GM21367 (cell line): Measurements from ENCODE around the gene STK24.

Experiments used
- ATAC-seq: cut with Tn5 transposase; IDR thresholded peaks from one replicate; pipeline ENCODE4 v1.9.1; 2021; ENCODE audit not compliant: unreplicated experiment

The STK24 gene

DNA sequence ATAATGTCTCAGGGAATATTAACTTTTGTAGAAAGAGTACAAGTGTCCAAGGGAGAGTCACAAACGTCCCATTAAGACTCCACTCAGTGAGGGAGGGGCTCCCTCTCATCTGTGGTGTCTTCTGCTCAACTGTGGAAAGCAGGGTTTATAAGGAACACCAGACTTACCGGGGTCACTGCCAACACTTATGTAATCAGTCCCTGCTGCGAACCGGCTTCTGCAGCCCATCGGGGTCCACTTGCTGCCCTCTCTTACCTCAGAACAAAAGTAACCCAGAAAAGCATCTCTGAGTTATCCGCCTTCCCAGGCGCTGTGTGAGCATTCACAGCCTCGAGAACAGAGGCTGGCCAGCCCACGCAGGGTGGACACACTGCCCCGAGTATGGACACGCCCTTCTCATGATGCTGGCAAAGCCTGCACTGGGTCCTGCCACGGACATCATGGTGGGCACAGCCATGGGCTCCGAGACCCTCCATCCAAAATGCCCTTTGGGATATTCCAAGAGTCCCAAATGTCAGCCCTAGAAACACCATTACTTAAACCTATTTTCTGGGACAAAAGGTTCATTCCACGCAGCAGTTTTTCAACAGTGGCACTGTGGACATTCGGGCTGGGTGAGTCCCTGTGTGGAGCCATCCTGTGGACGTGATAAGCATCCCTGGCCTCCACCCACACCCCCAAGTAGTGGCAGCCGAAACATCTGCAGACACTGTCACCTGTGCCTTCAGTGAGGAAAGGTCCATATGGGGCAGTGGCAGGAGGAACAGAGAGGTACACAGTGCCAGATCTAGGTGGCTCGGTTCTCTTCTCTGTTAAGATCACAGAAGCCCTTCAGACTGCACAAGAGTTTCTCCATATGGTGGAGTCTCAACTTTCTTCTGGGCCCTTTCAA is 63.9 kb downstream of the STK24 start:
- no peak for ATAC-seq

DNA sequence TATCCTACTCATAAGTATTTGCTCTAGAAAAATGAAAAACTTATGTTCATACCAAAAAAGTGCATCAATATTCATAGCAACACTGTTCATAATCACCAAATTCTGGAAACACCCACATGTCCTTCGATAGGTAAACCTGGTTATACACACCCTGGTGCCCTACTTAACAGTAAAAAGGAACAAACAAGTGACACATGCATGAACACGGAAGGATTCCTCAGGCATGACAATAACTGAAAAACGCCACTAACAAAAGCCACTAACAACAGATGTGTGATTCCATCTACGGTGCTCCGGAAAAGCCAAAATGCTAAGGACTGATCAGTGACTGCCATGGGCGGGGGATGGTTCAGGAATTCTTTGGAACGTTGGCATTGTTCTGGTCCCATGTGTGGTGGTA is 65.5 kb downstream of the STK24 start:
- no peak for ATAC-seq

DNA sequence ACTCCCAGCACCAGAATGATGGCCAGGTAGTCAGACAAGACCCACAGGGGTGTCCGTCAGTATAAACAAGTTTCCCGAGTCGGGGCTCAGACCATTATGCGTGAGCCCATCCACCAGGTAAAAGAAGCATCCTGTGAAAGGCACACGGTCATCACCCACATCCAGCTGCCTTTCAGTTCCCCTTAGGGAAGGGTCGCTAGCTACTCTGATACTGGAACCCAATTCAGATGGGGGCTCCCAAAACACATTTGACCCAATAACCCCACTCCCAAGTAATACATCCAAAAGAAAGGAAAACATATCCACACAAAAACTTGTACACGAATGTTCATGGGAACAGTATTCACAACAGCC is 66.8 kb downstream of the STK24 start:
- no peak for ATAC-seq

DNA sequence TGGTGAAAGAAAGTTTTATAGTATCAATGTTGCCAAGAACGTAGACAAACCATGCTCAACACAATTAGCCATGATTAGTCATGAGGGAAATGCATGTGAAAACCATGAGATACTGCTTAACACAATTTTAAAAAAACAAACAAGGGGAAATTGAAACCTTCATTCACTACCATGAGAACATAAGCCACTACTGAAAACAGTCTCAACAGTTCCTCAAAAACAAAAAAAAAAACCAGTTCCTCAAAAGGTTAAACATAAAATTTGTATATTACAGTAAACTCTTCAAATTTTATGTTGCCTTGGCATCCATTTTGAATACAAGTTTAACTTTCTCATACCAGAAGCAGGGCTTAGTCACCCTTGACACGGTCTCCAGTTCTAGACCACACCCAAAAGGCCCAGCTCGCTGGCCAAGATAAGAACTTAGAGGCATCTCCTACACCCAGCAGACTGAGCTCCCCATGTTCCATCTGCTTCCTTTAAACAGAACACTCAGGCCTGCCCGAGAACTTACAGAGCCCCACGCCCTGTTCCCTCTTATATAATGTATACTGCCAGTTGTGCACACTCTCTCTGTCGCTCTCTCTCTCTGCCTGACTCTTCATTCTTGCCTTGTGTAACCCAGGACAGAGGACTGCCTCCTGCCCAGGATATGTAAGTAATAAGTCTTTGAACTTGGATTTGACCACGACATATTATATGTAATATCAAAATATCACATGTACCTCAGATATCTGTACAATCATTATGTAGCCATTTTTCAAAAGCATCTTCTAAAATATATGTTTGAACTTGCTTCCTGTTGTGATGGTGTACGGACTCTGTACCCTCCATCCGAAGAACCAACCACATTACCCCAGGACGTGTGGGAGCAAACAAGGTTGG is 67.4 kb downstream of the STK24 start:
- ATAC-seq, result peak; percentile 49

DNA sequence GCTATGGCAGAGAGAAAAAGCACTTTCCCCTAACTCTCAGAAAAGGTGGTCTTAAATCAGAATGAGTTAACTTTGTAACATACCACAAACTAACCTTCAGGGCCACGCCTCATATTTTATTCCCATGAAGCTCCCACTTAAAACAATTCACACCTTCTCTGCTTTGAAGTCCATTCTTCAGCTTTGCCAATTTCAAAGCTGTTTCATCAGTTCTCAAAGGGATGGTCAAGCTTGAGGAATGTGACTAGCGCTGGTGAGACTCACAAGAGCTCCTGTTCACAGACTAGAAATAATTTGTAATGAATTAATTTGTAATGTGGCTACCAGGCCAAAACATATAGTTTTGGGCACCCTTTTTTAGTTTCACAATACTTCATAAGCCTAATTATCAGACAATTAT is 68.2 kb downstream of the STK24 start:
- ATAC-seq, result no peak

DNA sequence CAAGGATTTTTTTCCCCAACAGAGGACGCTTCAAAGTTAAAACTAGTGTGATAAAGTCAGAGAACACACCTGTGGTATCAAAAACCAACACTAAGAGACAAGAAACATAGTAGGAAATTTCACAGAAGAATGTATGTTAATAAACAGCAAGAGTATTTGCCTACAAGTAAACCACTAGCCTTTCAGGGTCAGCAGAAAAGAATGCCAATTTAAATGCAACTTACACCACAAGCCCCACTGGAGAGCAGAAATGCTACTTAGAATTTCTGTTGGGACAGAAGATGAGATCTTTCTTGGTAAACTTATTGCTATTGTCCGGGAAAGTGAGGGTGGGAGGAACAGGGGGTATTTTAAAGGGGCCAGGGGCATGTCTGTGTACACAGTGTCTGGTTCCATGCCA is 68.6 kb downstream of the STK24 start:
- no peak for ATAC-seq

DNA sequence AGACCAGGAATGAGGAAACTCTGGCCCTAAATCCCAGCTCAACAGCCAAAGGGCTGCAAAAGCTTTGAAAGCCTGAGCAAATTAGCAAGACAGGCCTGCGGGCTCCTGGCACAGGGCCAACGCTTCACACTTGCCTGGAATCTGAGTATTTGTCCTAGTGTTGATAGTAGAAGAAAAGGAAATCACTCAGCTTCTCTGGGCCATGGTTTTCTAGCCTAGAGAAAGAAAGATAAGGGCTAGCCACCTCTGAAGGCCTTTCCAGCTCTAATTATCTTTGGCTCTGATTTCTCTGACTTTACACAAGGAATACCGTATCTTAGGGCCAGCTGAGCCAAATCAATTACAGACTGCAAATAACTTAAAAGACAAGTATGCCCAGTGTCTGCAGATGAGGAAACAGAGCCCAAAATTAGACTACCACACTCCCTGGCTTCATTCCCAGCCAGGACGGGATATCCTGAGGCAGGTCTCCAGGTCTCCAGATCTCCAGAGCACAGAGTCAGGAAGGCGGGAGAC is 69.6 kb downstream of the STK24 start:
- ATAC-seq, result no peak

DNA sequence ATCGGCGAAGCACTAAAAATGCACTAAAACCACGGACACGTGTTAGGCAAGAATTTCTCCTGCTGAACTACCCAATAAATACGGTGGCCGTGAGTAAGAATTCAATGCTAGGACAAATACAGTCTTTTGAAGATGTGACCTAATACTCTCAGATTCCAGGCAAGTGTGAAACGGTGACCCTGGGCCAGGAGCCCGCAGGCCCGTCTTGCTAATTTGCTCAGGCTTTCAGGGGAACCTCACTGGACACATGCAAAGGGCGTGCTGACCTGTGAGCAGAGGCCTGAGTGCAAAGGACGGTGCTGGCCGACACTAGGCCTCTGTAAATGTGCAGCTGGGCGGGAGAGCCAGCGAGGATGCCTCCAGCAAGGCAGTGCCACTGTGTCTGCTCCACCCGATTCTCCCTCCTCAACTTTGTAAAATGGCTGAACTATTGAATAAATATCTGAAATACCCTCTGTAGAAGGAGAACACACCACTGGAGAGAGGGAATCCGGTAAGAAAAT is 70.1 kb downstream of the STK24 start:
- no peak for ATAC-seq

DNA sequence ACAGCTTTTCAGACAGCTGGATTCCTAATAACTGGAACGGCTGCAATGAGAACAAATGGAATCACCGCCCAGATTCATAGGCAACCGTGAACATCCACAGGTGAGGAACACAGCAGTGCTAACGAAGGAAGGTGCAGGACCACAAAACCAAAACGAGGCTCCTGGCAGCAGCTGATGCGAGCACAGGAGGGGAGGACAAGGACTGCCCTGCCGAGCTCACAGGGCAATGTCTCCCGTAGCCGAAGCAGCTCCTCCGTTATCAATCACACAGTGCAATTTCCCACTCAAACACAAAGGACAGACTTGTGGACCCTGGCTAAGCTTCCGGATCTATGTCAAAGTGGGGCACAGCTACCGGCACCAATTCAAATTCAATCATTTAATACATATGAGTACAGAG is 70.6 kb downstream of the STK24 start:
- no peak for ATAC-seq

DNA sequence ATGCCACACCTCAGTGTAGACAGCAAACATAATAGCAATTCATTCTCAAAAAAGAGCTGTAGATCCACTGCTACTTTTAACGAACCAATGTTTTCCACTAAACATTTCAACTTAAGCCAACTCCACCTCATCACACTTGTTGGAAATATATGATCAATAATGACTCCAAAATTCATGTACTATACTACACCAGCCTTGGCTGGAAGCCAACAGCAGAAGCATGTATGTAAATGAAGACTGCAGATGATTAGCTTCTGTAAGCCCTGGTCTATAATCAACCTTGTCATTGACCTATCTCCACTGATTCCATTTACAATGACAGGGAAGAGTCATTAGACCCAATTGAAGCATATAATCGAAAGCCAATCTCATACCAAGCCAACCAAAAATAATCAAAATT is 71.7 kb downstream of the STK24 start:
- no peak for ATAC-seq

DNA sequence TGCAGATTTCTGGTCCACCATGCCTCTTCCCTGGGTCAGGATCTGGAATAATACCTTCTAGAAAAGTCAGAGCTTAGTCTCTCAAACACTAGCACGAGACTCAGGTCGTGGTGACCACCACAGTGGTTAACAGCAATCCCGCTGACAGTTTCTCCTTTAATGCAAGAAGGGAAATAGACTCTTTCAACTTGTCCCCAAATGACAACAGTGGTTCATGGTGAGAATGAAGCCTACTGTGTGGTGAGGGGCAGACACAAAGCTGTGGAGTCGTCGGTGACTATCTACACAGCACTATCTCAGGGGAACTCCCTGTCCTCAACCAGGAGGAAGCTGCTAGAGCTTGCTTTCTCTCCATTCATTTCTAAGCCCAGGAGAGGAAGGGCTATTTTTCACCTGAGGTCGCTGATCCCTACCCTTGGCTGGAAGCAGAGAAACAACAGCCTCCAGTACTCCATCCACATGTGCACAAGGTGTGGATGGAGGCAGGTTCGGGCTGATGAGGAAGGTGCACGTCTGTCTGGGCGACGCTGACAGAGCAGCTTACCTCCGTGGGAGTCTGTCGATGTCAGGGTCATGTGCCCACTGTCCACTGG is 72.4 kb downstream of the STK24 start:
- ATAC-seq, result peak; percentile 44

DNA sequence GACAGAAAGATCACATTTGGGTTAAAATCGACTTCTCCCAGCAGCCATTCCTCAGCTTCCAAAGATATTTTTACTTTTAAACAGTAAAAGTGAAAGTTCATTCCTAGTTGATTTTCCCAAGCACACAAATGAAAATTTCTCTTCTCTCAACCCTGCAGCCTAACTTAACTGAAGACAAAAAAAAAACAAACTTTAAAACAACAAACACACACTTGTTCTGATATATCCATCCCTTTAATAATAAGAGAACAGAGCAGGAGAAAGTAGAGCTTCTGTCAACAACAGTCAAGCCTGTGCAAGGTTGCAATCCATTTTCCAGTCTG is 72.9 kb downstream of the STK24 start:
- no peak for ATAC-seq

DNA sequence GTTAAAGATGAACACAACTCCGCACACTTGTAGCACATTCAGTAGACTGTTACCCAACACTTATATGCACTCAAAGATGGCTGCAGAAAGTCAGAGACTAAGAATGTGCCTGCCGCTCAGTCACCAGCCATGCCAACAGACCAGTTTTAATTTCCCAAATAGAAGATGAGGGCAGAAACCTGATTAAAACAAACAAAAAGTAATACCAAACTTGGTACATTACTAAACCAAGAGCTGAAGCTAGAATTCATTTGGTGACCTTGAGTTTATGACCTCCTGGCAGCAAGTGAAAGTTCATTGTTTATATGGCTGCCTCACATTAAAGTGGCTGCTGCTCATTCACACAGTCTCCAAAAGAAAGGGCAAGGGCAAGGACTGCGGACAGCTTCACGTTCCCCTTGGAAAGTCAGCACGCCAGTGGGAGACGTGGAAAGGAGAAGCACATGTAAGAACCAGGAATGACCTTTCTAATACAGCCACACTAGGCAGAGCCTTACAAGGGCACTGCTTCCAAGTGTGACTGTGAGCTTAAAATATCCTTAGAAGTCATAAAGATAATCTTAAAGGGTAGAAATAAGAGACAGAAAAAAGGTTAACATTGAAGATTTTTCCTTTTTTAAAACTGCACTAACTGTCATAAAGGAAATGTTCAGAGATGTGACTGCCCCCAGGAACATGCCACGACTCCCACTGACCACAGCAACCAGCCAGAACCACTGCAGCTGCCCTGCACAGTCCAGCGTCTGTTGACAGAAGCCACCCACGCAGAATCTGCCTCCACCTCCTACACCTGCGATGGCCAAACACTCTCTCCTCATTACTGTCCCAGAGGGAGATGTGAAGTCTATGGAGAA is 73.5 kb downstream of the STK24 start:
- ATAC-seq, result no peak

DNA sequence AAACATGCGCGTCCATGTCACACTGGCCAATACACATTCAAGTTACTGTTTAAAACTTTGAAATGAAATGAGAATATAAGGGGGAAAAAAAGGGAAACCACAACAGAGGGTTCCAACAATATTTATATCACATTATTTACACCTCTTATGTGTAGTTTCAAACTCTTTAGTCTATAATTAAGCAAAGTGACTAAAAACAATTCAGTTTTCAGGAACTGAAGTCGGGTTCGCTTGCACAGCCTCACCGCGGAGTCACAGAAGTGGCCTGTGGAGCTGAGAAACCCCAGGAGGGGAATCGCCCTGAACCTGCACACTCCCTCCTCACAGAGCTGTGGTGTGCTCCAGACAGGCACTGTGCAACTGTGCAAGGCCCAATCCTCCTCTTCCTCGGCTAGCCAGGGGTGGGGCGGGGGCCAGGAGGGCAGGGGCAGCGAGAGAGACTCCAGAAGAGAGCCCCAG is 75.9 kb downstream of the STK24 start:
- peak; percentile 70 for ATAC-seq

DNA sequence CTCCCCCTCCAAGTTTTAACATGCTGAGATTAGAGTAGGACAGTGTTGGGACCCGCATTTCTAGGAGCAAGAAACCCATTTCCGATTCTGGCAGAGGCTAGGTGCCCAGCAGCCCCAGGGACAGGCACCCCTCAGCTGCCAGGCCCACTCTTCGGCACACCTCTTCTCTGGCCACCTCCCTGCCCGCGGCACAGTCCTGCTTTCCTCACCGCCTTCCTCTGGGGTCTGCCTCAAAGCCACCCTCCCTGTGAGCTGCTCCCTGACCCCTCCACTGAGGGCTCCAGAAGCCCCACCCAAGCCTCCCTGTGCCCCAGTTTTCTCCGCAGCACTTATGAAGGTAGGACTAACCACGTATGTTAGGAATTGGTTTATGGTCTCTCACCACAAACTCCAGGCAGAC is 79.9 kb downstream of the STK24 start:
- ATAC-seq, result no peak

DNA sequence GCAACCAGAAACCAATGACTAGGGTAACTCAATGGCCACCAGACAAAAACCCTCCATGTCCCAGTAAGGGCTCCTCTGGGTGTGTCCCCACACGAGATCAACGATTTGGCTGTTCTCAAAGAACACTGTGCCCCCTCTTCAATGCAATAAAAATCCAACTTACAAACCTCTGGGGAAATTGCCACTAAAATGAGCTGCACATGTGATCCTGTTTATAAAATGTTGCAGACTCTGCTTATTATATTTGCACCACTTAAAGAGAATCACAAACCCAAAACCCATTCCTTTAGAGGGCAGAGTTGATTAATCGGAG is 80.5 kb downstream of the STK24 start:
- no peak for ATAC-seq

DNA sequence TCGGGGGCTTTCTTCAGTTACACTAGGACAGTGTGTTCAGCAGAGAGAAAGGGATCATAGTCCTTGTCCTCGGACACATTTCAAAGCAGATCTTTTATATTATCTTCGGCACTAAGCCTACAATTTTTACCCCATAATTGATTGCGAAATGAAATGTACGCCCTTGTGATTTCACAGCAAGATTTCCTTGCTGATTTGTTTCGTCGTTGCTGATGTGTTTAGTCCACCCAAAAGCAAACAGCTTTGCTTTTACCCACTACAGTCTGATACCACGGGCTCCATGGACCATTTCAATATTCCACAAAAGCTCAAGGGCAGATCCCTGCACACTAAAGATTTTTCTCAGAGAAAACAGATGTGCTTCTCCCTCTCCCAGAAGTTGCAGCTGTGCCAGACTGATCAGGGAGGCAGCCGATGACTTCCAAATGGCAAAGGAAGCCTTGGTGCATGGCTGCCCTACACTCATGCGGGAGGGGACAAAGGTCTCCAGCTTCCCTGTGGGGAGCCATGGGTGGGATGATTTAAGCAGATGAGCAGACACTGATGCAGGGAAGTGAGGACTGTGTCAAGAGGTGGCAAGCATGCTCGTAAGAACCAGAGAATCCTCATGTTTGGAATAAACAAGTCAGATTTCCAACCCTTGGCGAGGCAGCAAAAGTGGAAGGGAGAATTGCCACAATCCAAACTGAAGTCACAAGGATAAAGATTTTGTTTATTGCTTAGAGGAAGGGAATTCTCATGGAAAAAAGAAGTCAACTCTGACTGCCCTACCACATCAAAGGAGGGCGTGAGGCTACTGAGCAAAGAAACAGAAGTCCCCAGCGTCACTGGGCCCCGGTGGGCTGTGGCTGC is 81.1 kb downstream of the STK24 start:
- no peak for ATAC-seq

DNA sequence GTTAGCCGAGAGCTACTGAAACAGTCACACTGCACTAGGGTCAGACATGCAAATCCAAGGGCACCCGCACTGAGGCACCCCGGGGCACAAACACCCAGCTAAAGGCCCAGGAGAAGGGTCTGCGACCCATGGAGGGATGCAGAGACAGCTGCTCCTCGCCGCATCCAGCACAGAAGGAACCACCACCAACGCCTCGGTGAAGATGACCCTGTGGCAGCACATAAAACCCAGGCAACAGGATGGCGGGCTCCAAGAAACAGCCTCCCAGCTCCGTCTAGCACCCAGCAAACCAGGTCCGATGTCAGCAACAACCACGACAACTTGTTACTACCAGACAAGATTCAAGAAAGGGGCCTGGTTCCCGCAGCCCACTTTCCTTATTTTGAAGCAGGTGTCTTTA is 82.1 kb downstream of the STK24 start:
- no peak for ATAC-seq

DNA sequence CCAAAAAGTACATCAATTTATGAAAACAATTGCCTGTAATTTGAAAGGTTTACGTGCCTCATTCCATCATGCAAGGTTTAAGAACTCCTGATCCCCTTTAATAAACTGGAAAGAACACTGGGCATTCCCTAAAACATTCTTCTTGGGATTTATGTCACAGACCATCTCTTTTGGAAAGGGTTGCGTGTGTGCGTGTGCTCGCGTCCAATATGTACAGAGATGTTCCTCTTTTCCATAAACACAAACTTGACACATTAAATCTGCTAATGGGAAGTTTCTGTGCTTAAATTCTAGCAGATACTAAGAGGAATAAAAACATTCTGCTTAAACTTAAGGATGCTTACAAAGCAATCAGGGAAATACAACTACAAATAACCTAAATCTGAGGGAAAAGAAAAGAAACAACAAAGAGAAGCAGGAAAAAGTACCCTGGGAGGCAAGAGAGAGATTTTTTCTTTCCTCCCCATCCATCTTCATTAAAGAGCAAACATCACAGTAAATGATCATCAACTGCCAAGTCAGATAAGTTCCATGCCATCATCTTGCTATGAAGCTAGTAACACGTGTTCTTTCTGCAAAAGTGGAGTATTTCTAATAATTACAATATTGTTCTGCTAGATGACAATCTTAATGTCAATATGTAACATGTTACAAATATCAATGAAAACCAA is 83.7 kb downstream of the STK24 start:
- ATAC-seq, result no peak
